Effector memory CD8-positive, alpha-beta T cell (primary cell): ENCODE measurements around the gene CUL1.

ENCODE experiments used
- ATAC-seq: fragments of 150-1000 bp; cut with Tn5 transposase; replicated peaks from 2 replicates; pipeline ENCODE4 v1.10.0; 2021; ENCODE audit warnings: mild to moderate bottlenecking, moderate library complexity
- DNase-seq, 3 experiments: peaks; one replicate each; pipeline ENCODE4 v3.0.0; 2021
- H3K27ac Mint-ChIP-seq, 2 donors: one replicate each; pipeline ENCODE4 v1.8.0; 2022; ENCODE audit warnings: mild to moderate bottlenecking in 2 of 2, mixed read lengths in 2 of 2, moderate library complexity in 2 of 2
- H3K27me3 Mint-ChIP-seq, 2 donors: one replicate each; pipeline ENCODE4 v1.8.0; 2022; ENCODE audit warnings: mixed read lengths in 2 of 2
- H3K36me3 Mint-ChIP-seq: one replicate; pipeline ENCODE4 v1.8.0; 2022; ENCODE audit warnings: mild to moderate bottlenecking, moderate library complexity, mixed read lengths; ENCODE audit not compliant: insufficient read depth
- H3K4me1 Mint-ChIP-seq, 2 donors: one replicate each; pipeline ENCODE4 v1.8.0; 2022; ENCODE audit warnings: low read depth in 2 of 2, mixed read lengths in 2 of 2
- H3K4me3 Mint-ChIP-seq, 2 donors: one replicate each; pipeline ENCODE4 v1.8.0; 2022; ENCODE audit warnings: mild to moderate bottlenecking in 2 of 2, mixed read lengths in 2 of 2, moderate library complexity in 2 of 2
- H3K9me3 Mint-ChIP-seq, 2 donors: one replicate each; pipeline ENCODE4 v1.8.0; 2022; ENCODE audit warnings: mixed read lengths in 2 of 2

Gene CUL1

GRCh38 chr7:148729984-148730733 lies 31.5 kb downstream of the CUL1 start:
- no peaks in the 10 kb centered on the region for H3K27me3 Mint-ChIP-seq
- no peak for DNase-seq
- no peak overlapping the region for H3K4me3 Mint-ChIP-seq

GRCh38 chr7:148732862-148733261 lies 34.2 kb downstream of the CUL1 start:
- Mint-ChIP-seq H3K4me1 (peaks cover 22 to 37% of the 10 kb centered on the region in 2 donors), H3K27me3 (no peaks in the 10 kb centered on the region), H3K4me3 (no peak overlapping the region), H3K9me3 (no peaks in the 10 kb centered on the region), H3K27ac (no peak overlapping the region), H3K36me3 (peaks cover 63% of the 10 kb centered on the region)
- DNase-seq (no peak), ATAC-seq (no peak)

More at GRCh38 chr7:148729984-148730733, 31.5 kb downstream of the CUL1 start:
- Mint-ChIP-seq H3K9me3 (no peaks in the 10 kb centered on the region), H3K4me1 (peaks cover 37 to 49% of the 10 kb centered on the region in 2 donors), H3K27ac (no peak overlapping the region), H3K36me3 (peaks cover 42% of the 10 kb centered on the region)
- no peak for ATAC-seq

GRCh38 chr7:148733496-148733895 lies 34.8 kb downstream of the CUL1 start:
- Mint-ChIP-seq H3K4me1 (peaks cover 19 to 30% of the 10 kb centered on the region in 2 donors), H3K9me3 (no peaks in the 10 kb centered on the region), H3K4me3 (no peak overlapping the region), H3K27me3 (no peaks in the 10 kb centered on the region), H3K27ac (no peak overlapping the region), H3K36me3 (peaks cover 68% of the 10 kb centered on the region)
- DNase-seq (no peak), ATAC-seq (no peak)

GRCh38 chr7:148735141-148735540 lies 36.4 kb downstream of the CUL1 start:
- Mint-ChIP-seq H3K4me3 (no peak overlapping the region), H3K36me3 (peaks cover 79% of the 10 kb centered on the region), H3K9me3 (no peaks in the 10 kb centered on the region), H3K27ac (peak overlapping the region in 1 of 2 donors; percentile 26), H3K4me1 (peaks cover 20 to 26% of the 10 kb centered on the region in 2 donors), H3K27me3 (no peaks in the 10 kb centered on the region)
- no peak for DNase-seq
- ATAC-seq = no peak

GRCh38 chr7:148735967-148736366 lies 37.3 kb downstream of the CUL1 start:
- DNase-seq (no peak), ATAC-seq (no peak)
- no peaks in the 10 kb centered on the region for H3K9me3 Mint-ChIP-seq
- peaks cover 81% of the 10 kb centered on the region for H3K36me3 Mint-ChIP-seq
- peaks cover 20 to 26% of the 10 kb centered on the region in 2 donors for H3K4me1 Mint-ChIP-seq
- H3K27ac Mint-ChIP-seq = no peak overlapping the region
- no peak overlapping the region for H3K4me3 Mint-ChIP-seq
- no peaks in the 10 kb centered on the region for H3K27me3 Mint-ChIP-seq

GRCh38 chr7:148738737-148739535 lies 40.2 kb downstream of the CUL1 start:
- Mint-ChIP-seq H3K4me1 (peaks cover 15 to 17% of the 10 kb centered on the region in 2 donors), H3K9me3 (no peaks in the 10 kb centered on the region), H3K36me3 (peaks cover 64% of the 10 kb centered on the region), H3K27ac (peak overlapping the region in 1 of 2 donors; percentile 23), H3K27me3 (no peaks in the 10 kb centered on the region), H3K4me3 (no peak overlapping the region)
- no peak for DNase-seq
- ATAC-seq = no peak

- DNase-seq (no peak), ATAC-seq (no peak)
- no peak overlapping the region for H3K27ac Mint-ChIP-seq
- no peaks in the 10 kb centered on the region for H3K9me3 Mint-ChIP-seq
- H3K4me1 Mint-ChIP-seq = peaks cover 19 to 29% of the 10 kb centered on the region in 2 donors
- H3K4me3 Mint-ChIP-seq = no peak overlapping the region
- peaks cover 25% of the 10 kb centered on the region for H3K36me3 Mint-ChIP-seq
- no peaks in the 10 kb centered on the region for H3K27me3 Mint-ChIP-seq
Observed at GRCh38 chr7:148746135-148746534, 47.4 kb downstream of the CUL1 start.

- no peak for DNase-seq
- Mint-ChIP-seq H3K9me3 (no peaks in the 10 kb centered on the region), H3K4me3 (no peak overlapping the region), H3K27me3 (no peaks in the 10 kb centered on the region), H3K27ac (no peak overlapping the region), H3K4me1 (peaks cover 15 to 32% of the 10 kb centered on the region in 2 donors), H3K36me3 (peaks cover 15% of the 10 kb centered on the region)
- ATAC-seq = peak; percentile 53
Observed at GRCh38 chr7:148747274-148747673, 48.6 kb downstream of the CUL1 start.

- Mint-ChIP-seq H3K27ac (no peak overlapping the region), H3K9me3 (no peaks in the 10 kb centered on the region), H3K4me1 (peaks cover 16 to 40% of the 10 kb centered on the region in 2 donors), H3K27me3 (no peaks in the 10 kb centered on the region), H3K36me3 (peaks cover 13% of the 10 kb centered on the region), H3K4me3 (no peak overlapping the region)
- DNase-seq (no peak), ATAC-seq (no peak)
Observed at GRCh38 chr7:148750442-148751355, 52.0 kb downstream of the CUL1 start.

GRCh38 chr7:148753224-148753623 lies 54.5 kb downstream of the CUL1 start:
- peaks cover 33% of the 10 kb centered on the region for H3K36me3 Mint-ChIP-seq
- H3K9me3 Mint-ChIP-seq = no peaks in the 10 kb centered on the region
- peak overlapping the region in 1 of 2 donors; percentile 41 for H3K27ac Mint-ChIP-seq
- no peak for DNase-seq
- H3K27me3 Mint-ChIP-seq = no peaks in the 10 kb centered on the region
- H3K4me3 Mint-ChIP-seq = no peak overlapping the region
- H3K4me1 Mint-ChIP-seq = peaks cover 13 to 29% of the 10 kb centered on the region in 2 donors
- no peak for ATAC-seq

- Mint-ChIP-seq H3K27me3 (no peaks in the 10 kb centered on the region), H3K36me3 (peaks cover 36% of the 10 kb centered on the region), H3K27ac (peak overlapping the region in 1 of 2 donors; percentile 93), H3K4me1 (peaks cover 9 to 24% of the 10 kb centered on the region in 2 donors), H3K9me3 (no peaks in the 10 kb centered on the region), H3K4me3 (no peak overlapping the region)
- DNase-seq (no peak), ATAC-seq (no peak)
Observed at GRCh38 chr7:148754912-148755311, 56.2 kb downstream of the CUL1 start.

- peaks cover 2 to 4% of the 10 kb centered on the region in 2 donors for H3K4me1 Mint-ChIP-seq
- no peak for DNase-seq
Observed at GRCh38 chr7:148761499-148762278, 63.0 kb downstream of the CUL1 start.

More at GRCh38 chr7:148761499-148762278, 63.0 kb downstream of the CUL1 start:
- no peak overlapping the region for H3K4me3 Mint-ChIP-seq
- peak overlapping the region in 1 of 2 donors; percentile 10 for H3K27ac Mint-ChIP-seq
- no peak for ATAC-seq
- peaks cover 51% of the 10 kb centered on the region for H3K36me3 Mint-ChIP-seq
- H3K9me3 Mint-ChIP-seq = no peaks in the 10 kb centered on the region
- no peaks in the 10 kb centered on the region for H3K27me3 Mint-ChIP-seq
